PC-3 (cell line): ENCODE measurements around the gene DDX52. TPM values are rescaled to one million over a fixed set of nuclear protein-coding genes. Genes with fewer than 3 reads are reported as not detected.

Experiments used
- ATAC-seq: fragments of 200-7000 bp; cut with Tn5 transposase; 2 replicates; pipeline ENCODE4 v1.9.1; 2020; ENCODE audit warnings: mild to moderate bottlenecking, moderate library complexity
- BruUV-seq: library from RNA; stranded (reverse); fragments of 400-500 nt; replicated peaks from 2 replicates; lab custom pipeline; 2021; lab: Mats Ljungman, UMichigan
- CTCF ChIA-PET: fragments of 300-600 bp; sonication (Branson Sonifier 250); formaldehyde crosslinking; loops from one replicate; lab custom pipeline; 2022; ENCODE audit warnings: antibody characterized with exemption; lab: Charles Lee
- POLR2A ChIA-PET: fragments of 300-600 bp; sonication (Branson Sonifier 250); formaldehyde crosslinking; loops from one replicate; lab custom pipeline; 2022; ENCODE audit warnings: antibody characterized with exemption; ENCODE audit not compliant: unreplicated experiment; lab: Charles Lee
- DNase-seq: peaks from one replicate; pipeline ENCODE4 v3.0.0-alpha.2; 2015
- H2AFZ ChIP-seq: fragments of 300-600 bp; sonication (generic); 2 replicates; pipeline ENCODE4 v1.6.0; 2016; ENCODE audit warnings: antibody characterized with exemption, low read length
- H3F3A ChIP-seq: fragments of 300-600 bp; sonication (generic); one replicate; pipeline ENCODE4 v1.6.0; 2017; ENCODE audit warnings: antibody characterized with exemption, low read length, control low read depth, mild to moderate bottlenecking; ENCODE audit not compliant: unreplicated experiment
- H3K27ac ChIP-seq: fragments of 300-600 bp; sonication (generic); 2 replicates; pipeline ENCODE4 v1.5.1; 2016; ENCODE audit warnings: mild to moderate bottlenecking, low read length
- H3K27me3 ChIP-seq: fragments of 300-600 bp; sonication (generic); 2 replicates; pipeline ENCODE4 v1.6.1; 2016; ENCODE audit warnings: low read length, mixed read lengths
- H3K36me3 ChIP-seq: fragments of 300-600 bp; sonication (generic); 2 replicates; pipeline ENCODE4 v1.6.1; 2016; ENCODE audit warnings: low read depth, mixed run types, low read length, mixed read lengths
- H3K4me1 ChIP-seq: fragments of 300-600 bp; sonication (generic); 2 replicates; pipeline ENCODE4 v1.5.1; 2016; ENCODE audit warnings: low read length; ENCODE audit not compliant: insufficient read depth
- H3K4me2 ChIP-seq: fragments of 300-600 bp; sonication (generic); 2 replicates; pipeline ENCODE4 v1.6.0; 2016; ENCODE audit warnings: low read length
- H3K4me3 ChIP-seq: fragments of 300-600 bp; sonication (generic); 2 replicates; pipeline ENCODE4 v1.5.1; 2016; ENCODE audit warnings: mild to moderate bottlenecking, low read length, mixed read lengths
- H3K79me2 ChIP-seq: fragments of 300-600 bp; sonication (generic); 2 replicates; pipeline ENCODE4 v1.6.1; 2017; ENCODE audit warnings: low read length, mixed read lengths
- H3K9ac ChIP-seq: fragments of 300-600 bp; sonication (generic); 2 replicates; pipeline ENCODE4 v1.6.0; 2016; ENCODE audit warnings: mild to moderate bottlenecking, low read length
- H3K9me2 ChIP-seq: fragments of 300-600 bp; sonication (generic); replicated peaks from 2 replicates; pipeline ENCODE4 v1.6.1; 2016; ENCODE audit warnings: mixed run types, low read length, mixed read lengths
- H3K9me3 ChIP-seq: fragments of 300-600 bp; sonication (generic); 2 replicates; pipeline ENCODE4 v1.6.1; 2016; ENCODE audit warnings: low read length, mixed read lengths
- H4K20me1 ChIP-seq: fragments of 300-600 bp; sonication (generic); 2 replicates; pipeline ENCODE4 v1.6.1; 2016; ENCODE audit warnings: low read length, mixed read lengths
- CTCF ChIP-seq: fragments of 300-600 bp; sonication (generic); conservative IDR thresholded peaks from 2 replicates; pipeline ENCODE4 v1.5.1; 2017; ENCODE audit warnings: antibody characterized with exemption, low read depth, mild to moderate bottlenecking, low read length
- EZH2 ChIP-seq: fragments of 300-600 bp; sonication (generic); IDR thresholded peaks from one replicate; pipeline ENCODE4 v1.6.1; 2017; ENCODE audit warnings: antibody characterized with exemption, mild to moderate bottlenecking, low read length; ENCODE audit not compliant: unreplicated experiment
- EZH2phosphoT487 ChIP-seq: fragments of 300-600 bp; sonication (generic); IDR thresholded peaks from 2 replicates; pipeline ENCODE4 v1.6.1; 2018; ENCODE audit warnings: mild to moderate bottlenecking, antibody characterized with exemption, low read length, borderline replicate concordance
- intact Hi-C: fragments of 100-400 bp; cut with micrococcal nuclease; formaldehyde crosslinking; loops from 2 replicates; pipeline ENCODE4 v1.9.0; 2023
- total RNA-seq: library from RNA; depleted of rRNA; stranded (reverse); fragments of >200 nt; gene quantifications from 2 replicates; pipeline ENCODE4 v1.2.3, GENCODE V29; 2014

Gene DDX52
- total RNA-seq, 1 experiment from 2014 or later, result 12.5 TPM

GRCh38 chr17:37678036-37678435 lies 34.8 kb upstream of the DDX52 start:
- Histone ChIP-seq H2AFZ (no peak overlapping the region), H3K36me3 (no peaks in the 10 kb centered on the region), H3K4me2 (no peak overlapping the region), H3K4me1 (no peaks in the 10 kb centered on the region), H3K9me2 (no peaks in the 10 kb centered on the region), H3K27me3 (no peaks in the 10 kb centered on the region), H3K4me3 (no peak overlapping the region), H4K20me1 (no peaks in the 10 kb centered on the region), H3F3A (no peaks in the 10 kb centered on the region), H3K9me3 (no peaks in the 10 kb centered on the region), H3K9ac (no peak overlapping the region), H3K79me2 (no peaks in the 10 kb centered on the region), H3K27ac (no peak overlapping the region)
- BruUV-seq, result no TSS peak
- CTCF ChIA-PET, result no interaction called here
- intact Hi-C loops, result no loop called here
- POLR2A ChIA-PET, result no interaction called here
- TF ChIP-seq CTCF (no peak), EZH2phosphoT487 (no peak), EZH2 (no peak)
- DNase-seq, result no peak
- ATAC-seq, result no peak

GRCh38 chr17:37677021-37677420 lies 33.8 kb upstream of the DDX52 start:
- Histone ChIP-seq H3K36me3 (no peaks in the 10 kb centered on the region), H3K27ac (no peak overlapping the region), H3K4me3 (no peak overlapping the region), H3K27me3 (no peaks in the 10 kb centered on the region), H3K4me2 (no peak overlapping the region), H3K4me1 (peaks cover 8% of the 10 kb centered on the region), H3K9ac (no peak overlapping the region), H3K9me2 (no peaks in the 10 kb centered on the region), H4K20me1 (no peaks in the 10 kb centered on the region), H3K9me3 (no peaks in the 10 kb centered on the region), H2AFZ (no peak overlapping the region), H3F3A (no peaks in the 10 kb centered on the region), H3K79me2 (no peaks in the 10 kb centered on the region)
- no peak for TF ChIP-seq EZH2
- TF ChIP-seq CTCF, result no peak
- TF ChIP-seq EZH2phosphoT487, result no peak
- ATAC-seq (no peak), DNase-seq (no peak)
- POLR2A ChIA-PET, result no interaction called here
- BruUV-seq, result no TSS peak
- intact Hi-C loops, result no loop called here
- CTCF ChIA-PET, result no interaction called here

- no peaks in the 10 kb centered on the region for H3K9me2 ChIP-seq
- no peaks in the 10 kb centered on the region for H3K9me3 ChIP-seq
- ATAC-seq (no peak), DNase-seq (peak; percentile 3)
- no peaks in the 10 kb centered on the region for H3F3A ChIP-seq
- no peak overlapping the region for H3K4me3 ChIP-seq
- H3K27ac ChIP-seq, result no peak overlapping the region
- H3K79me2 ChIP-seq, result no peaks in the 10 kb centered on the region
- no peaks in the 10 kb centered on the region for H3K36me3 ChIP-seq
- no peaks in the 10 kb centered on the region for H3K27me3 ChIP-seq
- no peak overlapping the region for H3K4me2 ChIP-seq
- peaks cover 15% of the 10 kb centered on the region for H3K4me1 ChIP-seq
- no peaks in the 10 kb centered on the region for H4K20me1 ChIP-seq
- TF ChIP-seq EZH2phosphoT487, result no peak
- TF ChIP-seq EZH2, result no peak
- TF ChIP-seq CTCF, result no peak
- H3K9ac ChIP-seq, result no peak overlapping the region
- intact Hi-C loops, result no loop called here
- no TSS peak for BruUV-seq
- no peak overlapping the region for H2AFZ ChIP-seq
- ChIA-PET CTCF (no interaction called here), POLR2A (no interaction called here)
These were observed 33.1 kb upstream of the DDX52 start for GRCh38 chr17:37676115-37676925.
